ENCODE measurements around the gene FTCD. TPM values are rescaled to one million over a fixed set of nuclear protein-coding genes. Genes with fewer than 3 reads are reported as not detected.

FTCD gene
- total RNA-seq, 2 experiments from 2014 or later = 0.06 to 1.1 TPM

GRCh38 chr21:46154155-46154954 is 1.0 kb downstream of the FTCD start:
- no TSS peak for BruUV-seq (replicated peaks)

GRCh38 chr21:46153247-46154154 is 1.9 kb downstream of the FTCD start:
- Histone ChIP-seq H3K9me3 (ENCODE audit: low read length) (no peaks in the 10 kb centered on the region), H3K36me3 (ENCODE audit: insufficient read depth, low read length) (no peaks in the 10 kb centered on the region), H4K20me1 (ENCODE audit: insufficient read depth, low read length) (no peaks in the 10 kb centered on the region), H3K4me2 (ENCODE audit: low read length) (no peak overlapping the region), H3K79me2 (ENCODE audit: insufficient read depth, low read depth, low read length) (no peaks in the 10 kb centered on the region), H2AFZ (ENCODE audit: low read length) (no peak overlapping the region), H3K27ac (ENCODE audit: low read depth, low read length, poor library complexity, severe bottlenecking) (no peak overlapping the region), H3K4me1 (ENCODE audit: insufficient read depth, low read length, poor library complexity, severe bottlenecking) (no peaks in the 10 kb centered on the region), H3K4me3 (ENCODE audit: low read depth, low read length, poor library complexity, severe bottlenecking) (no peak overlapping the region), H3K9me2 (ENCODE audit: insufficient read depth, low read length) (no peaks in the 10 kb centered on the region)
- peak; percentile 74 for TF ChIP-seq CTCF (conservative IDR thresholded peaks at IDR 0.05; ENCODE audit: low read length)
- TF ChIP-seq EZH2phosphoT487 (IDR thresholded peaks at IDR 0.05; ENCODE audit: borderline replicate concordance, low read depth, low read length) = no peak
- BruUV-seq (replicated peaks) = no TSS peak
- POLR2A ChIA-PET = no interaction called here
- intact Hi-C loops (cut with micrococcal nuclease; ENCODE audit: unreplicated experiment) = no loop called here
- DNase-seq (ENCODE audit: low spot score) = peak; percentile 14
- CTCF ChIA-PET (ENCODE audit: unreplicated experiment) = no interaction called here

More at GRCh38 chr21:46154155-46154954, 1.0 kb downstream of the FTCD start:
- H3K36me3 ChIP-seq (ENCODE audit: insufficient read depth, low read length) = no peaks in the 10 kb centered on the region
- no peak for TF ChIP-seq CTCF (conservative IDR thresholded peaks at IDR 0.05; ENCODE audit: low read length)
- TF ChIP-seq EZH2phosphoT487 (IDR thresholded peaks at IDR 0.05; ENCODE audit: borderline replicate concordance, low read depth, low read length) = no peak
- no peak overlapping the region for H3K4me2 ChIP-seq (ENCODE audit: low read length)
- no peaks in the 10 kb centered on the region for H3K4me1 ChIP-seq (ENCODE audit: insufficient read depth, low read length, poor library complexity, severe bottlenecking)
- H4K20me1 ChIP-seq (ENCODE audit: insufficient read depth, low read length) = no peaks in the 10 kb centered on the region
- H2AFZ ChIP-seq (ENCODE audit: low read length) = no peak overlapping the region
- POLR2A ChIA-PET = no interaction called here
- H3K79me2 ChIP-seq (ENCODE audit: insufficient read depth, low read depth, low read length) = no peaks in the 10 kb centered on the region
- H3K27ac ChIP-seq (ENCODE audit: low read depth, low read length, poor library complexity, severe bottlenecking) = no peak overlapping the region
- H3K9me3 ChIP-seq (ENCODE audit: low read length) = no peaks in the 10 kb centered on the region
- intact Hi-C loops (cut with micrococcal nuclease; ENCODE audit: unreplicated experiment) = no loop called here
- no peak overlapping the region for H3K4me3 ChIP-seq (ENCODE audit: low read depth, low read length, poor library complexity, severe bottlenecking)
- H3K9me2 ChIP-seq (ENCODE audit: insufficient read depth, low read length) = no peaks in the 10 kb centered on the region
- CTCF ChIA-PET (ENCODE audit: unreplicated experiment) = no interaction called here
- DNase-seq (ENCODE audit: low spot score) = no peak
